Neuron (in vitro differentiated cells): ENCODE data around the gene RDX.
"Not testable (repeated sequence)": the region's sequence is repeated elsewhere in the genome, so short reads cannot be mapped to it uniquely, and the experiment has no call there.

ENCODE experiments used
- H2AFZ ChIP-seq: one replicate; pipeline ENCODE4 v1.6.1; 2013; ENCODE audit warnings: low read depth, mild to moderate bottlenecking, inconsistent platforms, low read length, moderate library complexity
- H3K27me3 ChIP-seq: one replicate; pipeline ENCODE4 v1.6.1; 2013; ENCODE audit warnings: low read length; ENCODE audit not compliant: insufficient read depth
- H3K36me3 ChIP-seq: one replicate; pipeline ENCODE4 v1.6.1; 2013; ENCODE audit warnings: low read length; ENCODE audit not compliant: insufficient read depth
- H3K4me1 ChIP-seq: one replicate; pipeline ENCODE4 v1.6.1; 2013; ENCODE audit warnings: low read length; ENCODE audit not compliant: insufficient read depth
- H3K4me3 ChIP-seq: 2 replicates; pipeline ENCODE4 v1.5.1; 2013; ENCODE audit warnings: mild to moderate bottlenecking, low read length, moderate library complexity
- H3K9me3 ChIP-seq: one replicate; pipeline ENCODE4 v1.6.1; 2013; ENCODE audit warnings: low read length

RDX gene

DNA sequence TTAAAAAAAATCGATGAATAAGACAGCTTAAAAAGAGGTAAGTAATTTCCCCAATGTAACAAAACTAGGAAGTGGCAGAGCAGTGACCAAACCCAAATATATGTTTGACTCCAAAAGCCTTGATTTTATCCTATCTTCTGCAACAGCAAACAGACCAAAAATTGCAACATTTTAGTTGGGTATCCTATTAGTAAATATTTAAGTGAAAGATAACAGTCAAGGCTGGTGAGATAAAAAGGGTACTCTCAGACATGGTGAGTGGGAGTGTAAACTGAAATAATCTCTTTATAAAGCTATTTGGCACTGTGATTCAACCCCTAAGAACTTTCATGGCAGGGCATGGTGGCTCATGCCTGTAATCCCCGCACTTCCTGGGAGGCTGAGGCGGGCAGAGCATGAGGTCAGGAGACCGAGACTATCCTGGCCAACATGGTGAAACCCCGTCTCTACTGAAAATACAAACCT lies 1.9 kb upstream of the RDX start:
- Histone ChIP-seq H3K4me1 (peaks cover 24% of the 10 kb centered on the region), H3K36me3 (no peaks in the 10 kb centered on the region), H2AFZ (no peak overlapping the region), H3K4me3 (no peak overlapping the region), H3K9me3 (no peaks in the 10 kb centered on the region), H3K27me3 (no peaks in the 10 kb centered on the region)

DNA sequence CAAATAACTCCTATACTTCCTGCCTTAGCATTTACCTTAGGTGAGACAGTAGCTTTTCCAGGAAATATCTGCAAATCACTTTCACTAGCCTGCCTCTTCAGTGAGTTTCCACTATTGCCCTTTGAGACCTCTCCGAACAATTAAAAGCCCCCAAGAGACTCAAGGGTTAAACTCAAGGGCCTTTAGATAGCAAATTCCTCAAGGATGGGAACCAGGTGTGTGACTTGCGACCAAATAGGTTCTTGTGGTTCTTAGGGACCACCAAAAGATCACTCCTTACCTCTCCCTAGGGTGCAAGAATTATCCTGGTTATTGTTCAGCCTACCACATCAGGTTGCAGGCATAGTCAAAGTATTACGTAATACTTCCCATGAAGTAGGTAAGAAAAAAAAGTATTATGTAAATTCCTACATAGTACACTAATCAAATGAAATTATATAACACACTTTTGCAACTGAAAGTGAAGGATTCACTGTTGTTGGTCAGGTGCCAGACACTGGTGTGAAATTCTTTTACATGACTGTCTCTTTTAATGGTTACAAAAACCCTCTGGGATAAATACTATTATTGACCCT lies 1.4 kb upstream of the RDX start:
- H3K4me3 ChIP-seq: no peak overlapping the region

DNA sequence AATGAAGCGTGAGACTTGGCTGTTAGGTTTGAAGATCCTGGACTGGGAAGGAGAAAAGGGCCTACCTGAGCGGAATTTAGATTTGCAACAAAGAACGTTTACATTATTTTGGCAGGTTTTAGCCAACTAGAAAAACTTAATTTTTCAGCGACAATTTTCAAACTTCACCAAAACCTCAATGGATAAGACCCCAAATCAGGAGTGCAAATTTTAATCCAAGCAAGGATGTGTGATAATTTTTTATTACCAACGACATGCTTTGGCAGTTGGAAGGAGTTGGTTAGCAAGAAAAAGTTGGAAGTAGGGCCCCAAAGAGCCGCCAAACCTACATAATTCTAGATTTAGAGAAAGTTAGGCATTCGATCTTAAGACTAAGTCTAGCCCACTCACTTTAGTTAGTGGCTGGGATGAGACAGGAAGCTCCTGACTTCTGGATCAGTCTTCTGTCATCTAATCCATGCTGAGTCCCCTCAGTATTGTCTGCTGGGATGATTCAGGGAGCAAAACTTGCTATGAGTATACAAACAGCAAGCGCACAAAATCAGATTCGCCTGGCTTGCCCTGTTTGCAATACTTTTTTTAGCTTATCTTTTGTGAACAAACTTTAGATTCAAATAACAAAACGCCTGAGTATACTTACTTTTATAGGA lies 787 bp upstream of the RDX start:
- H3K4me3 ChIP-seq: peak overlapping the region; percentile 97
- H3K27me3 ChIP-seq: no peaks in the 10 kb centered on the region
- H3K4me1 ChIP-seq: peaks cover 24% of the 10 kb centered on the region

More for the DNA sequence above, 1.4 kb upstream of the RDX start:
- Histone ChIP-seq H3K4me1 (peaks cover 24% of the 10 kb centered on the region), H3K36me3 (no peaks in the 10 kb centered on the region), H3K9me3 (no peaks in the 10 kb centered on the region), H3K27me3 (no peaks in the 10 kb centered on the region), H2AFZ (no peak overlapping the region)

DNA sequence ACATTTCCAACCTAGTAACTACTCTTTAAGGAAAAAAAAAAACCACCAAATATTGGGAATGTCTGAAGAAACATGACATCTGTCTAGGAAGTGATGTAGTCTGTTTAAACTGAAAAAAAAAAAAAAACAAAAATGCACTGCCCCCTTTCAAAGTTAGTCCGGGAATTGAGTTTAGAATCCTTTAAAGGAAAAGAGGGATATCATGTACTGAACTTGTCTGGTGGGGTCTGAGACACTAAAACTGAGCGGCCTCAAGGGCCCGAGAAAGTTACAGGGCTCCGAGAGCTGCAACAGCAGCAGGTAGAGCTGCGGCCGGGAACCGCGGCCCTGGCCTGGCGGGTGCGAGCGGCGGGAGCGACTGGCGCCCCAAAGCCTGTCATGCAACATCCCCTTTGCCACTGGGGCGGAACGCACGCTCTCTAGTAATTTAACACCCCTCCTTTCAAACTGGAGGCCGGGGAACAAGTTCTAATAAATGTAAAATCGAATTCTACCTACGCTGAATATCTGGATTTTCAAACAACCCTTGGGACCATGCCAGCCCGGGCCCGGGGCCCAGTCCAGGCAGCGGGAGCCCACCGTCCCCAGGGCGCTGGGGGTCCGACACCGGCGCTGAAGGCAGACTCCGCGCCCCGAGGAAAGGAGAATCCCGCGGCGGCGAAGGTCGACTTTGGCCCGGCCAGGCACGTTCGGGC lies 736 bp downstream of the RDX start:
- Histone ChIP-seq H3K36me3 (no peaks in the 10 kb centered on the region), H3K27me3 (no peaks in the 10 kb centered on the region), H3K4me1 (peaks cover 24% of the 10 kb centered on the region), H3K4me3 (peak overlapping the region; percentile 97), H3K9me3 (no peaks in the 10 kb centered on the region), H2AFZ (peak overlapping the region; percentile 78)

More for the DNA sequence above, 787 bp upstream of the RDX start:
- H2AFZ ChIP-seq: peak overlapping the region; percentile 31
- H3K36me3 ChIP-seq: no peaks in the 10 kb centered on the region
- H3K9me3 ChIP-seq: no peaks in the 10 kb centered on the region

DNA sequence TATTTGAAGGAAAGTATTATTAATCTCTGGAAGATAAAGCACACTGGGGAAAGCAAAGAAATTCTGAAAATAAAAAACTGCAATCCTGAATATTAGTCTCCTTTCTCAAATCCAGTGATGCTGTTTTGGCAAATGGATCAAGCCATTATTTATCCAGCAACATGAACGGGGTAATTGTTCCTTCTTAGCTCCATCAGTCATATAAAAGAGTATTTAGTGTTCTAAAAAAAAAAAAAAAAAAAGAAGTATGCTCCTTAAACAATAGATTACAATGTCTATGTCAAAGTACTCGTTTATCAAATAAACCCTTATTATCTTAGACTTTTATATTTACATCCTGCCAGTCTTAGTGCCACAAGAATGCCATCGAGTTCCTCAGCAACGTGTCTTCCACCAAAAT lies 1.3 kb downstream of the RDX start:
- no peak overlapping the region for H2AFZ ChIP-seq
- no peaks in the 10 kb centered on the region for H3K9me3 ChIP-seq
- peaks cover 24% of the 10 kb centered on the region for H3K4me1 ChIP-seq
- H3K36me3 ChIP-seq: no peaks in the 10 kb centered on the region
- H3K27me3 ChIP-seq: no peaks in the 10 kb centered on the region
- H3K4me3 ChIP-seq: peak overlapping the region; percentile 97

DNA sequence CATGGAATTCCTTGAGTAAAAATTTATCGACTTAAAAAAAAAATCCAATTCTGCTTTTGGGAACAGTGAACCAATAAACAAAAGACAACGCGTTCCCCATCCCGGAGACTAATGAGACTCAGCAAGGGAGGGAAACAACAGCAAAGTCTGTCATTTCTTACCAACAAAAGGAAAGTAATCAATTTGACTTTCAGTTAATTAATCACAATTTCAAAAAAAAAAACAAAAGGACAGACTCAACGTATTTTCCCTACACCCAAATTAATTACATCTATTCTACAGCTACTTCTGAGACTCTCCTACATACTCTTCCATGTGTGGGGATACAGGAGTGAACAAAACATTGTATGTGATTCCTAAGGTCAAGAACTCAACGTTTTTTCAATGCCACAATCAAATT lies 1.9 kb downstream of the RDX start:
- Histone ChIP-seq H3K4me1 (peaks cover 24% of the 10 kb centered on the region), H3K27me3 (no peaks in the 10 kb centered on the region), H3K4me3 (peak overlapping the region; percentile 97), H2AFZ (no peak overlapping the region), H3K36me3 (no peaks in the 10 kb centered on the region), H3K9me3 (no peaks in the 10 kb centered on the region)

DNA sequence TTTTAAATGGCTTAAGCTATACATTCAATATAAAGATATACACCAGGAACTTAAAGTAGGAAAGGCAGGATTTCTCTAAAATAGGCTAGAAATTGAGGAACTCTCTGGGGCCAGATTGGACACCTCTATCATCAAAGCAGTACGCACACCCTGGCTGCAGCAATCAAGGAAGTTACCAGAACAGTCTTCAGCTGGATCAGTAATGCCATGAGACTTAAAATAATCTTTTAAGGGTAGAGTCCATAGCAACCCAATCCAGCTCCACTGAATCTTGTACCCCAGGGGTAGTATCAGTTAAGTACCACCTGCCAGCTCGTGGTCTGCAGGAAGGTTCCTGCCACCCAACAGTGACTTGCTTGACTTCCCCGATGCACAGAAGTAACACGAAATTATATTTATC lies 3.0 kb downstream of the RDX start:
- H3K36me3 ChIP-seq: no peaks in the 10 kb centered on the region
- H3K27me3 ChIP-seq: no peaks in the 10 kb centered on the region
- H3K9me3 ChIP-seq: no peaks in the 10 kb centered on the region
- no peak overlapping the region for H3K4me3 ChIP-seq
- H3K4me1 ChIP-seq: peaks cover 24% of the 10 kb centered on the region
- H2AFZ ChIP-seq: no peak overlapping the region

DNA sequence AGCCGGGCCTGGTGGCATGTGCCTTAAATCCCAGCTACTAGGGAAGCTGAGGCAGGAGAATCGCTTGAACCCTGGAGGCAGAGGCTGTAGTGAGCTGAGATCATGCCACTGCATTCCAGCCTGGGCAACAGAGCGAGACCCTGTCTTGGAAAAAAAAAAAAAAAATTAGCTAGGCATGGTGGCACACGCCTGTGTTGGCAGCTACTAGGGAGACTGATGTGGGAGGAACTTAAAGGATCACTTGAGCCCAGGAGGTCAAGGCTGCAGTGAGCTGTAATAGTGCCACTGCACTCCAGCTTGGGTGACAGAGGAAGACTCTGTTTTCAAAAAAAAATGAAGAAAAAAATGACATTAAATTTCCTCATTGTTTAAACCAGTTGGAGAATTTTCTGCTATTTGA lies 4.3 kb downstream of the RDX start:
- H3K27me3 ChIP-seq, H2AFZ ChIP-seq, H3K36me3 ChIP-seq, H3K4me3 ChIP-seq, H3K9me3 ChIP-seq: not testable (repeated sequence)
- H3K4me1 ChIP-seq: peaks cover 19% of the 10 kb centered on the region

DNA sequence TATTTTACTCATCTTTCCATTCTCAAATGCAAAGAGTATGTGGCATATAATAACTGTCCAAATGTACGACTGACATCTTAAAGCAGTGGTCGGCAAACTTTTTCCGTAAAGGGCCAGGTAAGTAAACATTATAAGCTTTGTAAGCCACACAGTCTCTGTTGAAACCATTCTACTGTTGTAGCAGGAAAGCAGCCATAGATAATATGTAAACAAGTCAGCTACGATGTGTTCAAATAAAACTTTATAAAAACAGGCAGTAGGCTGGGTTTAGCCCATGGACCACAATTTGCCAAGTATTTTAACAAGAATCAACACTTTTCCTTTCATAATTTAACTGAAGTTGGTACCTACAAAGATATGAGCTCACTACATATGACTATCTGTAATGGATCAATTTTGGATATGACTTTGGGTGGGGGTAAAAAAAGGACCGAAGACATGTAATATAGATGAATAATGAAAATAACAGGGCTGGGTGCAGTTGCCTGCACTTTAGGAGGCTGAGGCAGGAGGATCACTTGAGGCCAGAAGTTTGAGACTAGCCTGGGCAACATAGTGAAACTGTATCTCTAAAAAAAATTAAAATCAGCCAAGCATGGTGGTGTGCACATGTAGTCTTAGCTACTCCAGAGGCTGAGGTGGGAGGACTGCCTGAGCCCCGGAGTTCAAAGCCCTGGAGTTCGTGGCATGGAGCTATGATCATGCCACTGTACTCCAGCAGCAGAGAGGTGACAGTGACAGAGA lies 5.7 kb downstream of the RDX start:
- Histone ChIP-seq H2AFZ (no peak overlapping the region), H3K4me1 (peaks cover 16% of the 10 kb centered on the region), H3K4me3 (no peak overlapping the region), H3K27me3 (no peaks in the 10 kb centered on the region), H3K36me3 (no peaks in the 10 kb centered on the region), H3K9me3 (no peaks in the 10 kb centered on the region)

DNA sequence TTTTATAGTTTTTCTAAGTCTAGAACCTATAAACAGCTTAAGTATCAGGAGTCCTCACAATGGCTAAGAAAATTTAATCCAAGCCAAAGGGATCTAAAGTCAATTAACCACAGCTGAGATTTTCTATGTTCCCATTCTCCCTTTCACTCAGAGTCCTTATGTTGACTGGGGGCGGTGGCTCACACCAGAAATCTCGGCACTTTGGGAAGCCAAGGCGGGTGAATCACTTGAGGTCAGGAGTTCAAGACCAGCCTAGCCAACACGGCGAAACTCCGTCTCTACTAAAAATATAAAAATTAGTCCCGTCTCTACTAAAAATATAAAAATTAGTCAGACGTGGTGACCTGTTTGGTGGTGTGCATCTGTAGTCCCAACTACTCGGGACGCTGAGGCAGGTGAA lies 6.9 kb downstream of the RDX start:
- no peaks in the 10 kb centered on the region for H3K36me3 ChIP-seq
- H2AFZ ChIP-seq: no peak overlapping the region
- H3K4me3 ChIP-seq: no peak overlapping the region
- H3K4me1 ChIP-seq: peaks cover 11% of the 10 kb centered on the region
- H3K27me3 ChIP-seq: no peaks in the 10 kb centered on the region
- no peaks in the 10 kb centered on the region for H3K9me3 ChIP-seq

DNA sequence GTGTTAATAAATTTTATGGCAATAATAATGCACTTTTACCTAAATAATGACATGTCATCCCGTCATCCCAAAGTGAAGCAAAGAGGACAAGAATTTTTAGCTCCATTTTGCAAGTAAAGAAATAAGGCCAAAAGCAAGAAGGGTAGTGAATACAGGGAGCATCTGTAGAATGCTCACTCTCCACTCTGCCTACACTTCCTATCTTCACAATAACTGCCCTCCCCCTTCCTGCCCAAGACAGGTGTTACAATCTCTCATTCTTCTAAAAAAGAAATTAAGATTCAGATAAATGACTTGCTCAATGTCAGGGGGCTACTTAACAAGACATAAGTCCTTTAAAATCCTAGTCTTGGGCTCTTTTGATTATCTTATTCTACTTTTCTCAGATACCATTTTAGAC lies 8.9 kb downstream of the RDX start:
- no peak overlapping the region for H3K4me3 ChIP-seq
- H3K9me3 ChIP-seq: no peaks in the 10 kb centered on the region
- no peaks in the 10 kb centered on the region for H3K36me3 ChIP-seq
- no peaks in the 10 kb centered on the region for H3K27me3 ChIP-seq
- peaks cover 2% of the 10 kb centered on the region for H3K4me1 ChIP-seq
- H2AFZ ChIP-seq: no peak overlapping the region

DNA sequence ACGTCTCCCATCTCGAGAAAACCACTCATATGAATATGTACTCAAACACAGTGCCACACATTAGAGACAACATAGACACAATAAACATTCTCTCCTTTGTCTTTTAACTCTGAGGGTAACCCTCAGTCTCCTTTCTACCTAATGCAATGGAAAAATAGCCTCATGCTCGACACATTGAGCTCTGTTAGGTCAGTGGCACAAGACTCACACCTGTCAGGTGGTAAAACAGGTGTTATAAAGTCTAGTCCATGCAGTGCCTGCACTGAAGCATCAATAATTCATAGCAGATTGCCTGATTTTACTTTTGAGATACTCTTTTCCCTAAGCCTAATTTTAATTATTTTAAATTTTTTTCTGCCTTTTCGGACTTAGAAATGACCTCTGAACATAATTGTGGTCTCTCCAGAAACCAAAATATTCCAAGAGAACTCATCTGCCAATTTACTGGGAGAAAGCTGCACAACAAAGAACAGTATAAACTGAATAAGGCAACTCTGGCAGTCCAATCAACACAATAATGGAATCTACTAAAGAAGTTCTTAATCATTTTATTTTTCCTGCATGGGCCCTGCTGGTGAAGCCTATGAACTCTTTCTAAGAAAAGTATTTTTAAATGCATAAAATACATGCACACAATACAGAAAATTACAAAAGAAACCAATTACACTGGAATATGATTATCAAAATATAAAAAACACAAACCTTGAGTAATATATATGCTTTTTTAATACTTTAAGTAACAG lies 9.9 kb downstream of the RDX start:
- H2AFZ ChIP-seq: no peak overlapping the region
- no peak overlapping the region for H3K4me3 ChIP-seq
- H3K27me3 ChIP-seq: no peaks in the 10 kb centered on the region
- peaks cover 2% of the 10 kb centered on the region for H3K4me1 ChIP-seq
- no peaks in the 10 kb centered on the region for H3K9me3 ChIP-seq
- no peaks in the 10 kb centered on the region for H3K36me3 ChIP-seq
